DMS79 treated with DMSO at 0.1 percent for 48 hours (cell line): ENCODE data around the gene CLN3.
A peak's percentile ranks its signal among the peaks of the same experiment; 100 is the strongest.
"Not testable (repeated sequence)": the region's sequence is repeated elsewhere in the genome, so short reads cannot be mapped to it uniquely, and the experiment has no call there.

Source experiments
- DNase-seq: peaks from one replicate; lab custom pipeline; 2025; lab: John Stamatoyannopoulos, UW

CLN3 gene

DNA sequence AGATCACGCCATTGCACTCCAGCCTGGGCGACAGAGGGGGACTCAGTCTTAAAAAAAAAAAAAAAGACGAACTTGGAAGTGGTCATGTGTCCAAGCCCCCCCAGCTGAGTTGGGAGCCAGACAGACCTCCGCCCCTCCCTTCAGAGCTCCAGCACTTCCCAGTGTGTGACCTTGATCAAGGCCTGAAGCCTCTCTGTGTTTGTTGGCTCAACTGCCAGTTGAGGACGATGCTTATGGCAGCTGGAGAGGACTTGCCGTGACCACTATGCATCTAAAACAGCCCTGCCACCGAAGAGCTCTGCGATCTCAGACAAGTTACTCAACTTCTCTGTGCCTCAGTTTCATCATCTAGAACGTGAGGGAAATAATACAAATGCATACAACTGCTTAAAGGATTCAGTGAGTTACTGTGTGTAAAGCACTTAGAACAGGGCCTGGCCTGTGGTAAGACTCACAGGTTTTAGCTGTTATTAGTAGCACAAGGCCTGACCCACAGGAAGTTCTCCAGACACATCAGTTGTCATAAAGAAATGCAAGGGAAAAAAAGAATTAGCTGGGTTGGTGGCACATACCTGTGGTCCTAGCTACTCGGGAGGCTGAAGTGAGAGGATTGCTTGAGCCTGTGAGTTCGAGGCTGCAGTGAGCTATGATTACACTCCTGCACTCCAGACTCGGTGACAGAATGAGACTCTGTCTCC is 21.8 kb upstream of the CLN3 start:
- no peak for DNase-seq

GRCh38 chr16:28511801-28512789 is 20.2 kb upstream of the CLN3 start:
- no peak for DNase-seq

GRCh38 chr16:28511031-28511430 is 19.2 kb upstream of the CLN3 start:
- no peak for DNase-seq

- no peak for DNase-seq
Observed at GRCh38 chr16:28505489-28506137, 13.7 kb upstream of the CLN3 start.

DNA sequence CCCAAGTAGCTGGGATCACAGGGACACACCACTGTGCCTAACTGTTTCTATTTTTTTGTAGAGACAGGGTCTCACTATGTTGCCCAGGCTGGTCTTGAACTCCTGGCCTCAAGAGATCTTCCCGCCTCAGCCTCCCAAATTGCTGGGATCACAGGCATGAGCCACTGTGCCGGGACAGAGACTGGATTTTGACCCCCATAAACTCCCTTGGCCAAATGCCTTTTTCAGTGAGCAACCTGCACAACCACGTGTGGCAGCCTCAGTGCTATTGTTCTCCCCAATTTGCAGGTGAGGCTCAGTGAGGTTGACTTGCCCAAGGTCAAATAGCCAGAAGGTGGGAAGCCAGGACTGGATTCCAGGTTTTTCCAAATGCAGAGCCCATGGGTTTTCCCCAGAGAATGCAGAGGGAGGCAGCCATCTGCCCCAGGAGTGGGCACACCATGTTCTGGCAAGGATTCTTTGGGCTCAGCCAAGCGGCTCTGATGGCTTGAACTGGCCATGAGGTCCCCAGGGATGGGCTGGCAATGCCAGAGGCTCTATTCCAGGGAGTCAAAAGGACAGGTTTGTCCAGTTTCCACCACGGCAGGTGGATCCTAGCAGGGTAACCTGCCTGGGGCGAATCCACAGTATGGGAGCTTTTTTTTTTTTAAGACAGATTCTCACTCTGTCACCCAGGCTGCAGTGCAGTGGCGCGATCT is 13.0 kb upstream of the CLN3 start:
- DNase-seq, result peak; percentile 35

DNA sequence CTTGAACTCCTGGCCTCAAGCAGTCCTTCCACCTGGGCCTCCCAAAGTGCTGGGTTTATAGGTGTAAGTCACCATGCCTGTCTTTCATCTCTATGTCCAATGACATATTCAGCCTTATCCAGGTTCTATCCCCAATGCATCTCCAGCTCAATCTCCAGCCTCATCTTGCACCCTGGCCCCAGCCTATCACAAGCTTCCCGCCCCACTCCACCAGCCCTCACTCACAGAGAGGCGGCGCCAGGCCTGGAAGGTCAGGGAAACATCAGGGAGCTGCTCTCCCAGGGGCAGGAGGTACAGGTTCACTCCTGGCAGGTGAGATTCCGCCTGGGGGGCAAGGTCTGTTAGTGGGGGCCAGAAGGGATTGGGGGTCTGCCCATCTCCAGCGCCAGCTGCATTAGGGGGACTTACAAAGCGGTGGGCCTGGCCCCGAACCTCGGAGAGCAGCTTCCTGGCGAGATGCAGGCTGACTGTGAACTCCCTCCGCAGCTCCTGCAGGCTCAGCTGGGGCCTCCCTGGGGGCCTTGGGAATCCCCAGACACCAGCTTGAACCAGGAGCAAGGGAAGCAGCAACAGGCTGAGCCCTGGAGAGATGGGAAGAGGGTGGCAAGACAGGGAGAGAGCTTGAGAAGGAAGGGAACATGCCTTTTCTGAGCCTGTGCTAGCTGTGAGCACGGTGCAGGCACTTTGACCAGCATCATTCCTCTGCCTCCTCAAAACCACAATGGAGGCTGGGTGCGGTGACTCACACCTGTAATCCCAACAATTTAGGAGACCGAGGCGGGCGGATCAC is 11.8 kb upstream of the CLN3 start:
- no peak for DNase-seq

- no peak for DNase-seq
Observed at GRCh38 chr16:28502290-28502689, 10.4 kb upstream of the CLN3 start.

GRCh38 chr16:28501258-28502232 is 9.7 kb upstream of the CLN3 start:
- no peak for DNase-seq

DNA sequence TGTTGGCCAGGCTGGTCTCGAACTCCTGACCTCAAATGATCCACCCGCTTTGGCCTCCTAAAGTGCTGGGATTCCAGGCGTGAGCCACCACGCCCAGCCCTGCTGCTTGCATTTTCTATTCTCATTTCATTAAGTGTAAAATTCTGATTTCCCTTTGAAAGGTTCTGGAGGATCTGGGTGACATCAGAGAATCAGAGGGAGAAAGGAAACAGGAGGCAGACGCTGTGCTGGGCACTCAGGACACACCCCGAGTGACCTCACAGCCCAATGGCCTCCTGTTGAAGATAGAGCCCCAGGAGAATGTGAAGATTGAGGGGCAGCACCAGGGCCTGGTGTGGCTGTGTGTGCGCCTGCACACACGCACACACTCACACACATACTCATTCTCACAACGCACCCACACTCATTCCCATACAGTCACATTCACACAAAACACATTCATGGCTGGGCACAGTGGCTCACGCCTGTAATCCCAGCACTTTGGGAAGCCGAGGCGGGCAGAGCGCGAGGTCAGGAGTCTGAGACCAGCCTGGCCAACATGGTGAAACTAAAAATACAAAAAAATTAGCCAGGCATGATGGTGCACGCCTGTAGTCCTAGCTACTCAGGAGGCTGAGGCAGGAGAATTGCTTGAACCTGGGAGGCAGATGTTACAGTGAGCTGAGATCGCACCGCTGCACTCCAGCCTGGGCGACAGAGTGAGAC is 8.8 kb upstream of the CLN3 start:
- DNase-seq, result not testable (repeated sequence)

GRCh38 chr16:28499854-28500253 is 8.0 kb upstream of the CLN3 start:
- no peak for DNase-seq

DNA sequence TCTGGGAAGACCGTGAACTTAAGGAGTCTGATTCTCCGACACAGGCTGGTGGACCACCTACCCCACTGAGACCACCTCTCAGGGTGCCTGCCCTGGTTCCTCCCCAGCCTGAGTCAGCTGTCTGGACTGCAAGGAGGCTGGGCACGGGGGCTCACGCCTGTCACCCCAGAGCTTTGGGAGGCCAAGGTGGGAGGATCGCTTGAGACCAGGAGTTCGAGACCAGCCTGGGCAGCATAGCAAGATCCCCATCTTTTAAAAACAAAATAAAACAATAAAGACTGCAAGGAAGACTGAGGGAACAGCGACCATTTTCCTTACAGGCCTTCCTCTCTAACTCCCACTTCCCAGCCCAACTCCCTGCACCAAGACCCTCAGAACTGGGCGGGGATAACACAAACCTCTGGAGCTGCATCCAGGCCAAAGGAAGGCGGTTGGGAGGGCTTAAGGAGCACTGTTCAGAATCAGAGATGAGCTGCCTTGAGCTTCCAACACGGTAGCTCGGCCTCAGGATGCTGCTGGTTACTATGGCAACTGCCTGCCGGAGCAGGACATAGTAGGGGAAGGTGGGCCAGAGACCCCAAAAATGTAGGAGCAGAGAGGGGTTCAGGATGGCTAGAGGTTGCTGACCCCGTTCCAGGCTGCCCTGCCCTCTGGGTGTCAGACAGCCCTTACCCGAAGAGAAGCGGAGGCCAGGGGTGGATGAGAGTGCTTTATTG is 7.0 kb upstream of the CLN3 start:
- DNase-seq, result no peak

DNA sequence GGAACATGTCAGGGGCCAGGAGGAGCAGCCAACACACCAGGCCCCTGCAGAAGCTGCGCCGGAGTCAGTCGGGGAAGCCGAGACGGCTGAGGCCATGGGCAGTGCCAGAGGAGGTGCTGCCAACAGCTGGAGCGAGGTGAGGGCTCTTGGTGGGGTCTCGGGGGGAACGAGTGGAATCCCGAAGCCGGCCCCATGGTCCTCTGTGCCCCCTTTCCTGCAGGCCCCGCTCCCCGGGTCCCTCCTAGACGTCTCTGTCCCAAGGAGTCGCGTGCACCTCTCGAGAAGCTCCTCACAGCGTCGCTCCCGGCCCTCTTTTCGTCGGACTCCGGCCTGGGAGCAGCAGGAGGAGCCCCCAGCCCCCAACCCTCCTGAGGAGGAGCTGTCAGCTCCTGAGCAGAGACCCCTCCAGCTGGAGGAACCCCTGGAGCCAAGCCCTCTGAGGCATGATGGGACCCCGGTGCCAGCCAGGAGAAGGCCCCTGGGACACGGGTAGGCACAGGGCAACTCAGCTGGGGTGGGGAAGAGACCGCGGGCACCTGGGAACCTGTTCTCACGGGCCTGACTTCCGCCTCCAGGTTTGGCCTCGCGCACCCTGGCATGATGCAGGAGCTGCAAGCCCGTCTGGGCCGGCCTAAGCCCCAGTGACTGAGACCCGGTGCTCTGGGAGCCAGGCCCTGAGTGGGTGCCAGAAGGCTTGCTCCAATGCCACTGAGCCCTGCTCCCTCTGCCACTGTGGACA is 6.2 kb upstream of the CLN3 start:
- no peak for DNase-seq

- DNase-seq, result no peak
Observed at GRCh38 chr16:28497386-28497785, 5.5 kb upstream of the CLN3 start.

DNA sequence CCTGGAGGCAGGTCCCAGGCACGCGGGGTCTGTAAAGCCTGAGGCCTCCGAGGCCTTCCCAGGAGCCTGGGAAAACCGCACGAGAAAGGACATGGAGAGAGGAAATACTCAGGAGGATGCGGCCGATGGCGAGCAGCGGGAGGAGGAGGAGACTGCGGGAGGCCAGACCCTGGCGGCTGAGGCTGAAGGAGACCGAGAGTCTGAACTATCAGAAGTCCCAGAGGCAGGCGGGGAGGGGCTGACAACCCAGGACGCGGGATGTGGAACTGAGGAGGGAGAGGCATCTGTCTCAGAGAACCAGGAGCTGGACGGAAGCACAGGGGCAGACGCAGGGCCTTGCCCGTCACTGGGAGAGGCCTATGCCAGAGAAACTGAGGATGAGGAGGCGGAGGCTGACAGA is 5.0 kb upstream of the CLN3 start:
- no peak for DNase-seq

- DNase-seq, result no peak
Observed at GRCh38 chr16:28495795-28496749, 4.2 kb upstream of the CLN3 start.

- DNase-seq, result no peak
Observed at GRCh38 chr16:28495098-28495793, 3.4 kb upstream of the CLN3 start.
